Stomach (tissue), 9 donors: ENCODE results near the gene CDK10. TPM values are rescaled to one million over a fixed set of nuclear protein-coding genes. Genes with fewer than 3 reads are reported as not detected.
"Not testable (repeated sequence)": the region's sequence is repeated elsewhere in the genome, so short reads cannot be mapped to it uniquely, and the experiment has no call there.

Source experiments
- DNase-seq, 2 donors: peaks; one replicate each; pipeline versions ENCODE4 v3.0.0 to v3.0.0-alpha.2; 2013 to 2019
- H3K27ac ChIP-seq, 5 donors: fragments of 200-600 bp in 4 of 5; sonication (generic) in 4 of 5; one replicate each; pipeline ENCODE4 v1.5.1; 2013 to 2019; ENCODE audit warnings: mild to moderate bottlenecking in 1 of 5, moderate library complexity in 1 of 5
- H3K27me3 ChIP-seq, 3 donors: fragments of 200-600 bp; sonication (generic); one replicate each; pipeline ENCODE4 v1.5.1; 2017 to 2019; ENCODE audit warnings: mixed run types in 1 of 3
- H3K36me3 ChIP-seq, 4 donors: fragments of 200-600 bp; sonication (generic); 1 replicate in 3 of 4; 2 replicates in 1 of 4; pipeline ENCODE4 v1.5.1; 2016 to 2019
- H3K4me1 ChIP-seq, 4 donors: fragments of 200-600 bp; sonication (generic); one replicate each; pipeline ENCODE4 v1.5.1; 2016 to 2019
- H3K4me3 ChIP-seq, 4 donors: fragments of 200-600 bp; sonication (generic) in 3 of 4; one replicate each; pipeline ENCODE4 v1.5.1; 2016 to 2019; ENCODE audit warnings: mild to moderate bottlenecking in 1 of 4
- H3K9me3 ChIP-seq, 4 donors: fragments of 200-600 bp; sonication (generic); one replicate each; pipeline ENCODE4 v1.5.1; 2016 to 2019
- CTCF ChIP-seq, 7 experiments: fragments of 450-650 bp in 4 of 7; fragments of 200-600 bp in 3 of 7; sonication (generic) in 3 of 7; IDR thresholded peaks; one replicate each; pipeline ENCODE4 v1.5.1; 2016 to 2019; ENCODE audit warnings: antibody characterized with exemption in 7 of 7, control low read depth in 2 of 7, mild to moderate bottlenecking in 1 of 7
- EP300 ChIP-seq: sonication (generic); formaldehyde crosslinking; IDR thresholded peaks from one replicate; pipeline ENCODE4 v1.6.1; 2017; ENCODE audit warnings: antibody characterized with exemption
- POLR2A ChIP-seq, 4 donors: fragments of 450-650 bp; IDR thresholded peaks; one replicate each; pipeline ENCODE4 v1.6.1; 2016; ENCODE audit warnings: antibody characterized with exemption in 4 of 4, control low read depth in 2 of 4, mild to moderate bottlenecking in 1 of 4, moderate library complexity in 1 of 4
- POLR2AphosphoS5 ChIP-seq, 3 donors: sonication (generic); formaldehyde crosslinking; IDR thresholded peaks; one replicate each; pipeline ENCODE4 v1.6.1; 2016; ENCODE audit warnings: antibody characterized with exemption in 3 of 3
- WGBS, 5 donors: extraction: QIAGEN DNeasy Blood & Tissue Kit in 3 of 5; methylation state at CpG; one replicate each; pipeline versions ENCODE4 v1.1.5 to v1.1.7; 2013 to 2018; 5-methylcytosine and 5-hydroxymethylcytosine counted together
- intact Hi-C: fragments of 100-400 bp; cut with DNase I; formaldehyde crosslinking; loops from one replicate; pipeline ENCODE4 v1.15.1; 2023; ENCODE audit warnings: low total_unique reads
- polyA plus RNA-seq, 3 donors: library from polyadenylated mRNA; stranded (reverse); fragments of 200-250 nt; gene quantifications; one replicate each; pipeline ENCODE4 v1.2.3, GENCODE V29; 2013
- total RNA-seq, 5 donors: library from RNA; depleted of rRNA; stranded (reverse); fragments of >200 nt; gene quantifications; one replicate each; pipeline versions ENCODE4 v1.1.0 to v1.2.3, GENCODE V29; 2014 to 2016
- donor health status: healthy with polysubstance abuse.
- donor health status: Bipolar disorder and iron deficiency.
- donor health status: healthy.

Gene CDK10
- total and polyA plus RNA-seq, 8 donors, result 40.9 to 256 (median 86.4) TPM

- Histone ChIP-seq H3K4me1 (no peaks in the 10 kb centered on the region), H3K4me3 (no peak overlapping the region), H3K9me3 (no peaks in the 10 kb centered on the region), H3K36me3 (peaks cover 0 to 13% (median 4%) of the 10 kb centered on the region in 4 donors), H3K27me3 (no peaks in the 10 kb centered on the region), H3K27ac (no peak overlapping the region)
- DNase-seq, result no peak
- 45 to 76% (median 74%) methylated on average over 5 of the region's 5 CpGs for WGBS, 5 donors
- TF ChIP-seq POLR2A (IDR thresholded peaks at IDR 0.05), result no peak
- no peak for TF ChIP-seq POLR2AphosphoS5 (IDR thresholded peaks at IDR 0.05)
- no peak for TF ChIP-seq EP300
- no peak for TF ChIP-seq CTCF (IDR thresholded peaks at IDR 0.05)
- intact Hi-C loops, result no loop called here
Observed at GRCh38 chr16:89668790-89669158, 17.7 kb upstream of the CDK10 start.

GRCh38 chr16:89669755-89670154 is 16.7 kb upstream of the CDK10 start:
- no peak for DNase-seq
- intact Hi-C loops, result no loop called here
- 79 to 93% (median 88%) methylated on average over 10 to 13 of the region's 13 CpGs for WGBS, 5 donors

GRCh38 chr16:89670496-89671431 is 15.7 kb upstream of the CDK10 start:
- 75 to 82% (median 80%) methylated on average over 10 of the region's 10 CpGs for WGBS, 5 donors
- intact Hi-C loops, result no loop called here
- Histone ChIP-seq H3K36me3 (peaks cover 0 to 8% (median 0%) of the 10 kb centered on the region in 4 donors), H3K27ac (no peak overlapping the region), H3K9me3 (no peaks in the 10 kb centered on the region), H3K27me3 (no peaks in the 10 kb centered on the region), H3K4me1 (no peaks in the 10 kb centered on the region), H3K4me3 (no peak overlapping the region)
- DNase-seq, result no peak
- TF ChIP-seq POLR2A (IDR thresholded peaks at IDR 0.05), result no peak
- no peak for TF ChIP-seq POLR2AphosphoS5 (IDR thresholded peaks at IDR 0.05)
- no peak for TF ChIP-seq CTCF (IDR thresholded peaks at IDR 0.05)
- TF ChIP-seq EP300, result no peak

More at GRCh38 chr16:89669755-89670154, 16.7 kb upstream of the CDK10 start:
- TF ChIP-seq CTCF (IDR thresholded peaks at IDR 0.05) (no peak), POLR2A (IDR thresholded peaks at IDR 0.05) (no peak), EP300 (no peak), POLR2AphosphoS5 (IDR thresholded peaks at IDR 0.05) (no peak)
- Histone ChIP-seq H3K4me3 (no peak overlapping the region), H3K4me1 (no peaks in the 10 kb centered on the region), H3K27me3 (no peaks in the 10 kb centered on the region), H3K36me3 (peaks cover 0 to 8% (median 0%) of the 10 kb centered on the region in 4 donors), H3K9me3 (no peaks in the 10 kb centered on the region), H3K27ac (no peak overlapping the region)

- DNase-seq, H3K27ac ChIP-seq, intact Hi-C loops, H3K36me3 ChIP-seq, H3K4me1 ChIP-seq, H3K27me3 ChIP-seq, H3K9me3 ChIP-seq, H3K4me3 ChIP-seq: not testable (repeated sequence)
- 87 to 97% (median 92%) methylated on average over 4 of the region's 4 CpGs for WGBS, 5 donors
Observed at GRCh38 chr16:89671565-89671964, 14.9 kb upstream of the CDK10 start.
